ENCODE measurements around the gene PTDSS2. TPM values are rescaled to one million over a fixed set of nuclear protein-coding genes. Genes with fewer than 3 reads are reported as not detected.
A peak's percentile ranks its signal among the peaks of the same experiment; 100 is the strongest.

PTDSS2 gene
- total and polyA plus RNA-seq, 2 of the 13 experiments (the other 11 are each of a cell fraction or from before 2014, with no cell fraction given), result 21.7 to 26.4 TPM

- TF ChIP-seq USF2 (IDR thresholded peaks at IDR 0.05; ENCODE audit: low read depth, low read length), result peak; percentile 67; the same call in 1 of the 2 replicates
- TF ChIP-seq USF2 (CRISPR knock-in tag; IDR thresholded peaks at IDR 0.05; ENCODE audit: borderline replicate concordance), result peak; percentile 76; the same call in 1 of the 2 replicates
- peak; percentile 87; the same call in 1 of the 2 replicates for TF ChIP-seq ZSCAN21 (CRISPR knock-in tag; IDR thresholded peaks at IDR 0.05; ENCODE audit: borderline replicate concordance)
- peak; percentile 80; the same call in 1 of the 2 replicates for TF ChIP-seq ZNF749 (CRISPR knock-in tag; IDR thresholded peaks at IDR 0.05; ENCODE audit: borderline replicate concordance)
- TF ChIP-seq GRHL1 (CRISPR knock-in tag; conservative IDR thresholded peaks at IDR 0.05), result no peak
- no peak for TF ChIP-seq ZNF724P (CRISPR knock-in tag; IDR thresholded peaks at IDR 0.05; ENCODE audit: borderline replicate concordance)
- TF ChIP-seq RARG (CRISPR knock-in tag; IDR thresholded peaks at IDR 0.05; ENCODE audit: low read depth), result no peak
- TF ChIP-seq JARID2 (CRISPR knock-in tag; IDR thresholded peaks at IDR 0.05; ENCODE audit: insufficient replicate concordance), result no peak
- TF ChIP-seq ATM (IDR thresholded peaks at IDR 0.05; ENCODE audit: borderline replicate concordance), result no peak
- TF ChIP-seq ZNF576 (CRISPR knock-in tag; IDR thresholded peaks at IDR 0.05), result no peak
- no peak for TF ChIP-seq AGO2 (optimal IDR thresholded peaks at IDR 0.05; ENCODE audit: low read depth, low read length)
- no peak for TF ChIP-seq ZNF530 (CRISPR knock-in tag; IDR thresholded peaks at IDR 0.05; ENCODE audit: low read depth)
- no peak for TF ChIP-seq NRL (CRISPR knock-in tag; IDR thresholded peaks at IDR 0.05; ENCODE audit: borderline replicate concordance)
- peak; percentile 91 for TF ChIP-seq ZFY (CRISPR knock-in tag; IDR thresholded peaks at IDR 0.05)
- TF ChIP-seq ZNF639 (CRISPR knock-in tag; conservative IDR thresholded peaks at IDR 0.05), result peak; percentile 53
- TF ChIP-seq BORCS8-MEF2B (CRISPR knock-in tag; IDR thresholded peaks at IDR 0.05), result peak; percentile 83
- no peak; the same call in 1 of the 2 replicates for TF ChIP-seq ZNF451 (CRISPR knock-in tag; IDR thresholded peaks at IDR 0.05)
- TF ChIP-seq FOXO1 (CRISPR knock-in tag; IDR thresholded peaks at IDR 0.05), result no peak
- TF ChIP-seq XRCC5 (optimal IDR thresholded peaks at IDR 0.05; ENCODE audit: low read length), result peak; percentile 90
- no peak for TF ChIP-seq ZBTB33 (CRISPR knock-in tag; IDR thresholded peaks at IDR 0.05)
- peak; percentile 55; the same call in 1 of the 2 replicates for TF ChIP-seq CREB1 (IDR thresholded peaks at IDR 0.05)
- TF ChIP-seq CREB1 (CRISPR knock-in tag; IDR thresholded peaks at IDR 0.05), result no peak
Observed at GRCh38 chr11:447923-448731, 2.0 kb upstream of the PTDSS2 start (continued).
